GM12874 (cell line): ENCODE measurements around the gene NEURL3.

Source experiments
- TF ChIP-seq, protein P1 (sequence below): IDR thresholded peaks from 2 replicates; pipeline ENCODE4 v1.5.1; 2011; ENCODE audit warnings: low read depth, mild to moderate bottlenecking, control low read depth, low read length, moderate library complexity; ENCODE audit not compliant: insufficient read depth

NEURL3 gene

DNA sequence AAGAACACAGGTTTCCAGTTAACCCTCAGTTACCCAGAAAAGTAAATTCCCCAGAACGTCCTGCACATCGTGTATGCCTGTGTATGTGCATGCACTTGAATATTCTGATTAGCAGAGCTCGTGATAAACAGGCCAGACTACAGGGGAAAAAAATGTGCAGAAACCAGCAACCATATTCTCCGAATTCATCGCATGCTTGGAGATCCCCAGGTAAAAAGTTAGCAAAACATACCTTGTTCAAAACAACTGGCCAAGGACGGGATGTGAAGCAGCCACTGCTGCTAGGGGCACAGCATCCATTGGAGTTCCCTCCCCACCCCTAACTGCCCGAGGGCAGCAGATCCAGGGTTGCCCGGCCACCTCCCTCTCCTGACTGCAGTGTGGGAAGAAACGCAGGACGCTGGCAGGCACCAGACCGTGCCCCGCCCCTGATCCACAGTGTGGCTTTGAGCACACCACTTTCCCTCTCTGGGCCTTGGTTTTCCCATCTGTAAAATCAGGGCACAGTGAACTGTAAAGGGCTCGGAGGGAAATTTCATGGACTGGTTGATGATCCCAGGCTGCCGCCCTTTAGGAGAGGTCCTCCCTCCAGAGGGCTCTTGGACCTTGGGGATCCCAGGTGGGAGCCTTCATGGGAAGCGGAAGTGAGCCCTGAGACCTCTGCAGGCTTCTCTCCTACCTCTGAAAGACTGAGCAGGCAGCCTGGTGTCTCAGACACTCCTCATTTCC, 19.5 kb upstream of the NEURL3 start:
- TF ChIP-seq, protein P1, sequence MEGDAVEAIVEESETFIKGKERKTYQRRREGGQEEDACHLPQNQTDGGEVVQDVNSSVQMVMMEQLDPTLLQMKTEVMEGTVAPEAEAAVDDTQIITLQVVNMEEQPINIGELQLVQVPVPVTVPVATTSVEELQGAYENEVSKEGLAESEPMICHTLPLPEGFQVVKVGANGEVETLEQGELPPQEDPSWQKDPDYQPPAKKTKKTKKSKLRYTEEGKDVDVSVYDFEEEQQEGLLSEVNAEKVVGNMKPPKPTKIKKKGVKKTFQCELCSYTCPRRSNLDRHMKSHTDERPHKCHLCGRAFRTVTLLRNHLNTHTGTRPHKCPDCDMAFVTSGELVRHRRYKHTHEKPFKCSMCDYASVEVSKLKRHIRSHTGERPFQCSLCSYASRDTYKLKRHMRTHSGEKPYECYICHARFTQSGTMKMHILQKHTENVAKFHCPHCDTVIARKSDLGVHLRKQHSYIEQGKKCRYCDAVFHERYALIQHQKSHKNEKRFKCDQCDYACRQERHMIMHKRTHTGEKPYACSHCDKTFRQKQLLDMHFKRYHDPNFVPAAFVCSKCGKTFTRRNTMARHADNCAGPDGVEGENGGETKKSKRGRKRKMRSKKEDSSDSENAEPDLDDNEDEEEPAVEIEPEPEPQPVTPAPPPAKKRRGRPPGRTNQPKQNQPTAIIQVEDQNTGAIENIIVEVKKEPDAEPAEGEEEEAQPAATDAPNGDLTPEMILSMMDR: no peak

DNA sequence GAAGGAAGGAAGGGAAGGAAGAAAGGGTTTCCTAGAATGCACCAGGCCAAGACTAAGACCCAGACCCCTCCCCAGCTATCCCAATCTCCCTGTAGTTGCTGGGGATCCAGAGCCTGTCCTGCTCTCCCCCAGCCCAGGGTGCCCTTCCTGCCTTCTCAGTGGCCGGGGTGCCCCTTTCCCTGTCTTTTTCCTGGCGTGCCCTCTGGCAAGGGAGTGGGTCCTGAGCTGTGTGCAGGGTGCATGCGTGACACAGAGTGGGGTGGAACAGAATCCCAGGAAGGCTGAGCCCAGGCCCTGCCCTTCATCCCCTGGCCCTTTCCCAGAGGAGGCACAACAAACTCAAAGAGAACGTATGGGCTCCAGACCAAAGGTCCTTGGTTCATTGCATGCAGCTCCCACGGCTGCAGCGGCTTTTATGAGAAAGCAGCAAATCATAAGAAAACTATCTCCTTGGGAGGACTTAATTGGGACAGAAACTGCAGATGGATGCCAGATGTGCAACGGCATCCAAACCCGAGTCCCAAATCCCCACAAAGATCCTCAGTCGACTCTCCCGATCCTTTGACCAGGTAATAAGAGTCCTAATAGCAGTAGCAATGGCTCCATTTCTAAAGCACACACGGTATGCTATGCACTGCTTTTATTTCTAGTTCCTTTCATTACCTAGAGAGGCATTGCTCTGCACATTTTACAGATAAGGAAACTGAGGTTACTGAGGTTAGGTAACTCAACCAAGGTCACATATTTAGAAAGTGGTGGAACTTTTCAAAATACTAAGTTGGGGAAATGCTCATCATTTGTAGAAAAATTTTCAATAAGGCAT, 18.7 kb upstream of the NEURL3 start:
- TF ChIP-seq, protein P1: no peak

DNA sequence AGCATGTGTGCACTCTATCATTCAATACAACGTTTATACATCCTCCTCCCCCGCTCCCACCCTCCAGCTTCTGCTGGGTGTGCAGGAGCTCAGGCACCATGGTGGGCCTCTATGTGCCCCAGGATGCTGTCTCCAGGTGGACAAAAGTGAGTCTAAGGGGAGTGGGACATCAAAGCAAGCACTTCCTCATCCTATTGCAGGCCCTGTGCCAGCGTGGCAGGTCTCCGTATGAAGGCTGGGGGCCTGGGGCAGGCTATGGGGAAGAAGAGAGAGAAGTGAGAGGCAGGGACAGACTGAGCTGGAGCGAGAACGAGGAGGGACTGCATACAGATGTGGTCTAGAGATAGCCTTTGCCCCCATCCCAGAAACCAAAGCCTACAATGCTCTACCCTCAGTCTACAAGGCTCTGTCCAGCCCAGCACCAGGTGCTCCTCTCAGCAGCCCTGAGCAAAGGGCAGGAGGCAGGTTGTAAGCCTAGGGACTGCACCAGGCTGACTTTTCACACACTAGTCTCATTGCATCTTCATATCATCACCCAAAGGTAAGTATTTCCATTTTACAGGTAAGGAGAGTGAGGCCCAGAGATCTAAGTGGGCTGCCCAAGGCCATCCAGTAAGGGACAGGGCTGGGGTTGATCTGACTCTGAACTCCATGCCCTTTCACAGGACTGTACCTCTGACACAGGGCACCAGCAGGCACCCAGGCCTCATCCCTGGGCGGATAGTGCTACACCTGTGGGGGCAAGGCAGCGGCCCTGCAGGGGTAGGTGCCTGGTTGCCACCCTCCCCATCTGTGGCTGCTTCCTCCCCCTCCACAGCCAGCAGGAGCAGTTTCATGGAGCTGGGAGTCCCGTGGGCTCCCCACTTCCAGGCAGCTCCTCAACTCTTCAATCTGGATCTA, 17.4 kb upstream of the NEURL3 start:
- TF ChIP-seq, protein P1: no peak

DNA sequence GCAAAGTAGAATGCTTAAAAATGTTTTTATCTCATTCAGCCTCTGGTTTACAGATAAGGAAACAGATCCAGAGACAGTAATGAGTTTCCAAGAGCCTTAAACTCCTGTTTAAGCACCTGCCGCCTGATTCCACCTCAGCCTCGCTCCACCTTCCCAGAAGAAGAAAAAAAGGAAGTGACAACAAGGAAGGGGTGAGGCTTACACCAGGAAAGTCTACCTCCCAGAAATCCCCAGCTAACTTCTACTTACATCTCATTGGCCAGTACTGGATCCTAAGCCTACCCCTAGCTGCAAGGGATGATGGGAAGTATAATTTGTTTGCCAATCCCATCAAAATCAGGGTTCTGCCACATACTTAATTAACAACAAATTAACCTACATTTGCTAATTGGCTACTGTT, 16.1 kb upstream of the NEURL3 start:
- TF ChIP-seq, protein P1: no peak

DNA sequence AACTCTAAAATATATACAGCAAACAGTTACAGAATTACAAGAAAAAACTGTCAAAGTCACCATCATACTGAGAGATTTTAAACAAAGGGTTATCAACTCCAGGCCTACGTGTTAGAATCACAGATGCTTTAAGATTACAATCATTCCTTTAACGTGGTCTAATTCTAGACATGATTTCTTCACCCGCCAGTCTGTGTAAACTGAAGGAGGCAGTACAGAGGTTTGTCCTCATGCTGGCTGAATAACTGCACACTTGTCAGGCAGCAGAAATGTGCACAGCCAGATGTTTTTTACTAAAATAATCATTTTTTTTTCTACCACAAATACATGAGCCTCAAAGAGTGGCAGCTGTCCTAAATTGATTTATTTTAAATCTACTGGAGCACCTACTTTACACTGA, 15.5 kb upstream of the NEURL3 start:
- TF ChIP-seq, protein P1: no peak

DNA sequence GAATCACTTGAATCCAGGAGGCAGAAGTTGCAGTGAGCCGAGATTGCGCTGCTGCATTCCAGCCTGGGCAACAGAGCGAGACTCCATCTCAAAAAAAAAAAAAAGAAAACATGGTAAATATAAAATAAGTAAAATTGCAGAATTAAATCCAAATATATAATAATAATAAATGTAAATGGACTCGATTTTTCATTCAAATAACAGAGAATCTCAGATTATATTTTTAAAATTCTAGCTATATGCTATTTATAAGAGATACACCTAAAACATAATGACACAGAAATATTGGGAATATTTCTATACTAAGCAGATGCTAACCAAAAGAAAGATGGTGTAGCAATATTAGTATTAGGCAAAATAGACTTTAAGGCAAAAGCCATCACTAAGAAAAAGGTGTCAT, 15.1 kb upstream of the NEURL3 start:
- TF ChIP-seq, protein P1: no peak

DNA sequence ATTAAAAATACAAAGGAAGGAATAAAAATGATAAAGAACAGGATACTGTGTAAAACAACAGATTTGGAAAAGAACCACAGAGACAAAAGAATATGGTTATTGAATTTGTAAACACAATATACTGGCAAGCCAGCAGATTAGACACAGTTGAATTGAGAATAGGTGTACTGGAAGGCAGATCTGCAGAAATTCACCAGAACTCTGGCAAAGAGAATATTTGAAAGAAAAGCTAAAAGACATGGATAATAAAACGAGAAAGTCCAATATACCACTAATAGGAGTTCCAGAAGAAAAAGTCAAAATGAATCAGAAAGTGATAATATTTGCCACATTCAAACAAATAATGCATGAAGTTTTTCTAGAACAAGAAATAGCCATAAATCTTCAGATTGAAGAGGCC, 11.9 kb upstream of the NEURL3 start:
- TF ChIP-seq, protein P1: no peak
